Head of caudate nucleus (tissue), 42 donors: ENCODE measurements around the gene QRSL1.

Experiments used
- DNase-seq, 42 donors: peaks; one replicate each; pipeline versions ENCODE4 v3.0.0 to v3.0.0-alpha.2; 2020 to 2021; ENCODE audit warnings: mixed read lengths in 7 of 42
- intact Hi-C: fragments of 100-400 bp; cut with DNase I; formaldehyde crosslinking; loops from one replicate; pipeline ENCODE4 v1.15.0; 2022

The QRSL1 gene

DNA sequence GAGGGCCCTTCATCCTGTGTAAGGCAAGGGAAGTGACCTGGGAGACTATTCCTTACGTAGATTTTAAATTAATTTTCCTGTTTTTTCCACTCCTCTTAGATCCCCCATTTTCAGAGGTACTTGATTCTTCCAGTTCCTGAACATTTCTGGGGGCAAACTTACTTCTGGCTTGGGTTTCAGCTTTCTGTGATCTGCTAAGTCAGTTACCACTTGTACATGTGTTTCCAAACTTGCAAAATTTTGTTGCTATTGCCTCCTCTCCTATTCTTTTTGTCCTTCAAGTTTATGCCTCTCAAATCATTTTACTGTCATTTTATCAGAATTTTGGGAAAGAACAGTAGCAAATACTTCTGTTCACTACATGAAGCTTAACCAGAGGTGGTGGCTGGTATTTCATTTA is 81.2 kb downstream of the QRSL1 start:
- no peak for DNase-seq
- intact Hi-C loops = no loop called here

GRCh38 chr6:106714281-106714680 is 84.9 kb downstream of the QRSL1 start:
- intact Hi-C loops = no loop called here
- no peak for DNase-seq

DNA sequence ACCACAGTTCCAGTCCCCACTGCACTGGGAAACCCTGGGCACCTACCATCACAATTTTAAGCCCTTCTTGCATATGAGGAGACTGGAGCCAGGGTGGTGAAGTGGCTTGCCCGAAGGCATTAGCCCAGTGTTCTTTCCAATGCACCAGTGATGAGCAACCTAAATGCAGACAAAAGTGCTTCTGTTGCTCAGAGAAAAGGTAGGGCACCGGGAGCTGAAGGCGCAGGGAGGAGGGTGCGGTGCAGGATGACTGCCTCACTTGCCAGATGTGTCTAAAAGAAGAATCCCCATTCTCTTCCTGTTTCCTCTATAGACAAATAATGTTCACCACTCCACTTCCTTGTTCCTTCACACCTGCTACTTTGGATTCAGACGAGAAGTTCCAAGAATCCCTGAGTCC is 86.5 kb downstream of the QRSL1 start:
- intact Hi-C loops = no loop called here

GRCh38 chr6:106716966-106717365 is 87.6 kb downstream of the QRSL1 start:
- no peak for DNase-seq
- intact Hi-C loops = no loop called here

More for the DNA sequence above, 86.5 kb downstream of the QRSL1 start:
- no peak for DNase-seq
